Activated T-helper 1 cell treated with Interleukin-2 at 50 U/mL for 16 hours (primary cell): ENCODE results near the gene PRKAG2.

Source experiments
- DNase-seq: peaks from one replicate; pipeline ENCODE4 v3.0.0-alpha.2; 2020; ENCODE audit warnings: low read depth

PRKAG2 gene

DNA sequence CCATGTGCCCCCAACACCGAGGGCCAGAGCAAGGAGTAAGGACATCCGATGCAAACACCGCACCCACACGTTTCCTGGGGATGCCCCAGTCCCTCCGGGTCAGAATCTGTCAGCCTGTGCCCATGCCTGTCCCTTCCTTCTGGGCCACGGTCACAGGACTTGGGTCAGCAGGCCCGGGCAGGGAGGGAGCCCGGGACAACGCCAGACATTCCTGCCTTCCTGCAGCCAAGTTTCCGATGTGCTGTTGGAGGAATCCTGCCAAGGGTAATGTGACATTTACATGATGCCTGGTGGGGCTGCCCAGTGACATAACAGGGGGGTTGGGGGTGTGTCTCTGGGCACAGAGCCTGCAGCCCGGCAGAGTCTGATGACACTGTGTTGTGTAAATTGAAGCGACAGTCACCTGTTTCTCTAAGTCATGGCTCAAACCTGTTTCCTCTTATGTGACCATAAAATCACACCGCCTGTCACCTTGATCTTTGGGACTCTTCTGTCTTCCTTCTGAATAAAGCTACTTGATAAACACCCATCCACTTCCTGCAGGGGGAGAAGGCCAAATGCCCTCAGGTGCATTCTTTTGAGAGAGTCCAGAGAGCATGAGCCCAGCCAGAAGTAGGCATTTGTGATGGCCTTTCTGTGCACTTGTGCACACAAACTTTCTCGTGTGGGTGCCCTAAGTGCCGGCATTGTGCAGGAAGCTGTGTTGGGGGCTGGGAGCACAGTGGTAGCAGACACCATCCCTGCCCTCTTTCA, 181.9 kb downstream of the PRKAG2 start:
- no peak for DNase-seq

DNA sequence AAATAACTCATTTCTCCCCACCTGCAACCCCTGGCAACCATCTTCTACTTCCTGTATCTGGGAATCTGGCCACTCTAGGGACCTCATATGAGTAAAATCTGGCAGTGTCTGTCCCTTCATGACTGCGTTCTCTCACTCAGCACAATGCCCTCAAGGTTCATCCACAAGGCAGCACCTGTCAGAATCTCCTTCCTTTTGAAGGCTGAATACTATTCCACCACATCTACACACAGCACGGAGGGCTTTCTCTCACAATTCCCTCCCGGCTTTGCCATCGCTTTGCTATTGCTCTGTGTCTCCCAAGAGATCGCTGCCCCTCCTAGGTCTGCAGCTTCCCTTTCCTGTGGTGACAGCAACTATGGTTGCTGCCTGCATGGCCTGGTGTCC, 182.5 kb downstream of the PRKAG2 start:
- no peak for DNase-seq

DNA sequence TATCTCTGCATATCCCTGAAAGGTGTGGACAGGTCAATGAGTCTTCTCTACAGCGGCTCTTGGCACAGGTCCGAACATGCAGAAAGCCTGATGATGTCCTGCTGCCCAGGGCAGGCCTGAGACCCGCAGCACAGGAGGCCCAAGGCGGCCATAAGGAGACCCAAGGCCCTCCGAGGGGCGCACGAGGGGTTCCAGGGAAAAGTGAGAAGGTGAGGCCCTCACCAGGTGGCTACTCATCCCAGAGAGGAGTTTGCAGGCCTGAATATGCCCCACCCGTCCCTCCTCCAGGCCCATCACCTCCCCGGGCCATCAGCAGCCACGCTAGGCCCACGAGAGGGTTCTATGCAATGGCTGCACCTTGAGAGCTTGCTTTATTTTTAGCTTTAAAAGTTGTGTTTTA, 183.8 kb downstream of the PRKAG2 start:
- DNase-seq: no peak

- no peak for DNase-seq
Observed at GRCh38 chr7:151692721-151693120, 184.2 kb downstream of the PRKAG2 start.

- DNase-seq: no peak
Observed at GRCh38 chr7:151691449-151691848, 185.5 kb downstream of the PRKAG2 start.

- no peak for DNase-seq
Observed at GRCh38 chr7:151690606-151691005, 186.3 kb downstream of the PRKAG2 start.

DNA sequence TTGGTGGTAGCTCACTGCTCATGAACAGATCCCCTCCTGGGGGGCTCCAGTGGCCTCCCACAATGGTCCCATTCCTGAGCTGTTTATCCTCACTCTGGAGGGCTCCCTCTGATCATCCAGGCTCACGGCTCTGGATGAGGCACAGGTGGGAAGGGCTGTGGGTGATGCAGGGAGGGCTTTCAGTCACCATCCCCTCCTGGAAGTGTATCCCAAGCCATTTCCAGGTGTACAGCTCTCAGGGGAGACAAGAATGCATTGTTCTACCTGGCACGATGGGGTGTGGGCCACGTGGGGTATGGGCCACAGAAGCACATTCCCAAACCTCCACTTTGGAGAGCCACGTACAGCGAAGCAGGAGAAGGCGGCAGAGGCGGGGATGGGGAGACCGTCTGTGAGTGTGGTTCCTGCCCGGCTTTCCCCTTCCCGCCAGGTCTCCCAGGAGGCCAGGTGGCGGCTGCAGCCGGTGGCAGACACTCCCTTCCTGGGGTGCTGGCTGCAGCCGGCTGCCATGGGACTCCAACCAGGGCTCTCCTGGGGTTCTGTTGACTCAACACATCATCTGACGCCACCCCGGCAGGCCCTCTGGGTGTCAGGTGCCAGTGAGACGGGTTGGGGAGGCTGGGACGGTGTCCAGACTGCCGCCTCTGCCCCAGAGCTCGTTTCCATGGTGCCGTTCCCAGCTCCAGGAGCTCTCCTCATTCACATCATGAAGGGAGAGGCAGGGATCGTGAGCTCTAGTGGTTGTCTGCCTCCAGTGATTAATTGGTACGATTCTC, 187.5 kb downstream of the PRKAG2 start:
- DNase-seq: no peak

- no peak for DNase-seq
Observed at GRCh38 chr7:151688236-151688780, 188.6 kb downstream of the PRKAG2 start.

GRCh38 chr7:151687523-151688235, 189.2 kb downstream of the PRKAG2 start:
- no peak for DNase-seq

DNA sequence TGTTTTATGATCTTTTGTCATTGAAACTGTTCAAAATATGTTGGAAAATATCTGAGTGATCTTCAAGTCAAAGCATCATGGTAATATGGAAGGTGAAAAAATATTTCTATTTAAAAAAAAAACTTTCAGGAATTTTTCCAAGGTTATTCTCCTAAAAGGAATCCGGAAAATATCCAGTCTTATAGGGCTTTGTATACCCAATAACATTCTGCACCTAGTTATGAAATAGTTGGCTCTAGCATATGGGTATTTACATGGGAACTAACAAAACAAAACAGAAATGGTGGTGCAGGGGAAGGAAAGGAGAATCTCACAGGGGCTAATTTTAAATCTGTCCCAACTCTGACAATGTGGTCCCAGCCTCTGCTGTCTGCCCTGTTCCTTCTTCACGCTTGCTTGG, 190.1 kb downstream of the PRKAG2 start:
- DNase-seq: no peak

DNA sequence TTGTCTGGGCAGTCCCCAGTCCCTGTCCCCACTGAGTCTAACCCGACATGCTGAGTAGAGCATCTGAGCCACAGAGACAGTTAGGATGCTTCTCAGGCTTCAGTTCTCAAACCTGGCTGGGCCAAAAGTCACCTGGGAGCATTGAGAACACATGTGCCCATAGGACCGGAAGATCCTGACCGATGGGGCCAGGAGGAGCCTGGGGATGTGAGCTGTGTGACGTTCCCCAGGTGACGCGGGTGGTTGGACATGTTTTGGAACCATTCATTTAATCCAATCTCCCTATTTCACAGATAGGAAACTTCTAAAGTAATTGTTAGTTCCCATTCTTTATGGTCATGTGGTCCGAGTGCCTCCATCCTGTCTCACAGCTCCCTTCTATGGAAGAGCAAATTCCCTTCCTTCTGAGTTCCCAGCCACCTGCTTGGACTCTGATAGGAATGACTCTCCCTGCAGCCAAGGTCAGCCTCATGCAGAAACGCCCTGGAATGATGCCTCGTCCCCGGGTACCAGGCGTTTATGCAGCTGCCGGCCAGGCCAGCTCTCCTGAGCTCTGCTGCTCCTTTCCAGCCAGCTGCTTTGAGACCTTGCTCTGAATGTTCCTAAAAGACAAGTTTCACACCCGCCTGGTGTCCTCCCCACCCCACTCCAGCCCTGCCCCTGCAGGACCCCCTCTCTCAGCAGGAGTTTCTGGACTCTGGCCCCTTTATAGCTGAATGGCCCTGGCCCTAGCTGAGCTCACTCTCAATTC, 190.7 kb downstream of the PRKAG2 start:
- no peak for DNase-seq

DNA sequence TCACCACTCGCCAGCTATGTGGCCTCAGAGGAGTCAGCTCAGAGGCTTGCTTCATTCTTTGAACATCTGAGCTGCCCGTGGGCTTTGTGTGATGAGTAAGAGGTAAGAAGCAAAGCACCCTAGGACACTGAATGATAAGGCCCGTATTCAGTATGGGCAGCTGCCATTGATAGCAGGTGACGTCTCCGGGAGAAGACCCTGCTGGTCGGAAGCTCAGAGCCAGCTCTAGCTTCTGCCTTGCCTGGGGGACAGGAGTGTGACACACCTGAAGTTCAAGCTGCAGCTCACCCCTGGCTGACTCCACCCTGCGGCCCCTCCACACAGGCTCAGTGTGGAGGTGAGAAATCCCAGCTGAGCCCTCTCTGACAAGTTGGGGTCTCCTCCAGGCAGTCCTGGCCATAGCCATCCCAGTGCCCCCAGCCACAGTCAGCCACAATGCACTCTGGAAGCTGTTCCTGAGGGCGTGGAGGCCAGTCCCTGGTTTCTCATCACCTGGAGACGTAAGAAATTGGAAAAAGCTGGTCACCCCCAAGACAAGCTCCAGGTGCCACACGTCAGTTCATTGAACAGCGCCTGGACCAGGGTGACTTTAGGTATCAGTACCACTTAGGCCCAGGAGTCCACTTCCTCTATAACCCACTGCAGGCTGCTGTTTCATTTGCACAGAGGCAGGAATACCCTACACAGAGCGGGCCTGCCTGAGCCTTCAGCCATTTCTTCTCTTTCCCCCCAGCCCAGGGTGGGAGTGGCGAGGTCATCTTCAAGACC, 192.3 kb downstream of the PRKAG2 start:
- no peak for DNase-seq

DNA sequence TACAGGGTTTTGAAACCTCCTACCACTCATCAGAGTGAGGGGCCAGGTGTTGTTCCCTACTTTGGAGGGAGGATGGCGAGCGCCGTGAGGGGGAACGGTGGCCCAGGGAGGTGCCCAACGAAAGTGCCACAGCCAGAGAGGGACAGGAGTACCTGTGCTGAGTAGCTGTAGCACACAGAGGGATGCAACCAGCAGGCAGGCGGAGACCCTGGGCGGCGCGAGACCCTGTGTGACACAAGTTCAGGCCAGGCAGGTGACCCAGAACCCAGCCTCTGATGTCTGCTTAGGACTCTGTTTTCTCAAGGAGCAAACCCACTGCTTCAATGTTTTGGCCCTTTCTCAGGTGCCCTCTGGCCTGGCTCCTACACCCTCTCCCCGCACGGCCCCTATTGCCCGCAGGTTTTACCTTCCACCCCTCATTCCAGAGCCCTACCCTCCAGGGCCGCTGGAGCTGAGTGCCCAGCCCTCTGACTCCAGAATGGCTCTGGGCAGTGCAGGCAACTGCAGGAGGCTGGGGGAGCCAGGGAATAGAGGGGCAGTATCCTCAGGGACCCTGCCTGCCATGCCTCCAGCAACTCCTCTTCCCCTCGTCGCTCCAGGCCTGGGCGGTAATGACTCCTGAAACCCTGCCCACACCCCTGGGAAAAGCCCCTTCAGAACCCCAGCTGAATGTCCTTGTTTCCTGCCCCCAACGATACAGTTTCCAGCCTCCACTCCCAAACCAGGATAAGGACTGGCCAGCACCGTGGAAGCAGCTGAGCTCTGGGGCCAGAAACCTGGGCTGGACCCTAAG, 193.1 kb downstream of the PRKAG2 start:
- no peak for DNase-seq

DNA sequence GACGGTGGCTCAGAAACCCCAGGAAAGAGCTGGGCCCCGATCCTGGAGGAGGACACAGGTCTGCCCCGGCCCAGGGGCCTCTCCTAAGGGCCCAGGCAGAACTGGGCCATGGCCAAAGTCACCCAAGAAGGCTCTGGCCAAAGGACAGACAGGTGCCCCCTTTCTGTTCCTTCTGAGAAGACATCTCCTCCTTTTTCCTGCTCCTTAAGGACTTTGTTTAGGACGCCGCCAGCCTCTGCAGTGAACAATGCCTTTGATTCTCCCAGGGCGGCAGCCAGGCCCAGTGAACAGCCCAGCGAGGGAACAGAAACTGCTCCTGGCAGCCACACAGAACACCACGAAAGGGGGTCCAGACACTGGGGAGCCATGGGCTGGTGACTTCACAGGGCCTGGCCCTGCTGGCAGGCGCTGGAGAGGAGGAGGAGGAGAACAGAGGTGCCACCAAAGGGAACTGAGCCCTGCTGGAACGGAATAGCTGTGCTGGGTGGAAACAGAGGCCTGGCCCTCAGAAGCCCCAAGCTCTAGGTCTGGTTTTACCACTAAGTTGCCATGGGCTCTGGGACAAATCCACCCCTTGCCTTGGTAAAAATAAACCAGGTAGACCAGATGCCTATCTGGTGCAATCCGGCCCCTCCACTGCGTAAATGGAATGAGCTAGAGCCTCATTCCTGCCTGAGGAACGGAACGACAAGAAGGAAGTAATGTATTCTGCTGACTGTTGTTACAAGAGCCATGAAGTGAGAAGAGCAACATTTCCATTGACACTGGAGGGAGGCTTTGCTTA, 193.9 kb downstream of the PRKAG2 start:
- no peak for DNase-seq

GRCh38 chr7:151681726-151682125, 195.2 kb downstream of the PRKAG2 start:
- no peak for DNase-seq

DNA sequence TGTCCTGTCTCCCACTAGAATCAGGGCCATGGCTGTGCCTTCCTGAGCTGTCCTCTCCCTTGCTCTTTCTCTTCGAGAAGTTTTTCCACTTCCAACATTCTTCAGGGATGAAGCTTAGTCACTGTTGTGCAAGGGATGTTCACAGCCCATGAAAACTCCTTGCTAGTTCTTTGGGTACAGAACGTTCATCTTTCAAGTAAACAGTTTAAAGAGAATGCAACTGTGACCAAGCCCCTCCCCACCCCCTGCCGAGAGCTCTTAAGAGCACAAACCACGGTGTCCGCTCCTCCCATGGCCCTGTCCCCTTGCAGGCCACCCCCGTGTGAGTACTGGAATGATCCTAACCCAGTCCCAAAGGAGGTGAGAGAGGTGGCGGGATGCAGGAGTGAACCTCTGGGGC, 196.1 kb downstream of the PRKAG2 start:
- no peak for DNase-seq

GRCh38 chr7:151679881-151680612, 196.9 kb downstream of the PRKAG2 start:
- DNase-seq: no peak

- DNase-seq: no peak
Observed at GRCh38 chr7:151679071-151679708, 197.7 kb downstream of the PRKAG2 start.
